Calu3 (cell line): ENCODE data around the gene SOX15. TPM values are rescaled to one million over a fixed set of nuclear protein-coding genes. Genes with fewer than 3 reads are reported as not detected.

ENCODE experiments used
- BruUV-seq: library from RNA; stranded (reverse); fragments of 400-500 nt; replicated peaks from 2 replicates; lab custom pipeline; 2021; lab: Mats Ljungman, UMichigan
- CTCF ChIA-PET: fragments of 300-600 bp; sonication (Branson Sonifier 250); formaldehyde crosslinking; loops from one replicate; lab custom pipeline; 2022; ENCODE audit warnings: antibody characterized with exemption; lab: Charles Lee
- DNase-seq: peaks from one replicate; pipeline ENCODE4 v3.0.0; 2022
- H3K27ac Mint-ChIP-seq: one replicate; pipeline ENCODE4 v1.8.0; 2022; ENCODE audit warnings: mixed read lengths; ENCODE audit not compliant: unreplicated experiment
- H3K27me3 Mint-ChIP-seq: one replicate; pipeline ENCODE4 v1.8.0; 2022; ENCODE audit warnings: mixed read lengths; ENCODE audit not compliant: unreplicated experiment
- H3K36me3 Mint-ChIP-seq: one replicate; pipeline ENCODE4 v1.8.0; 2022; ENCODE audit warnings: mild to moderate bottlenecking, moderate library complexity, mixed read lengths; ENCODE audit not compliant: insufficient read depth, unreplicated experiment
- H3K4me1 Mint-ChIP-seq: one replicate; pipeline ENCODE4 v1.8.0; 2022; ENCODE audit warnings: mild to moderate bottlenecking, low read depth, mixed read lengths; ENCODE audit not compliant: unreplicated experiment
- H3K4me3 Mint-ChIP-seq: one replicate; pipeline ENCODE4 v1.8.0; 2022; ENCODE audit warnings: mild to moderate bottlenecking, low read depth, moderate library complexity, mixed read lengths; ENCODE audit not compliant: unreplicated experiment
- H3K9me3 Mint-ChIP-seq: one replicate; pipeline ENCODE4 v1.8.0; 2022; ENCODE audit warnings: low read depth, mixed read lengths; ENCODE audit not compliant: unreplicated experiment
- intact Hi-C: fragments of 100-400 bp; cut with micrococcal nuclease; formaldehyde crosslinking; loops from one replicate; pipeline ENCODE4 v1.10.0; 2022; ENCODE audit not compliant: unreplicated experiment
- total RNA-seq: library from RNA; stranded (reverse); gene quantifications from 2 replicates; pipeline ENCODE4 v1.2.3, GENCODE V29; 2022
- TF ChIP-seq, protein P1 (sequence below): fragments of 200-600 bp; IDR thresholded peaks from one replicate; pipeline ENCODE4 v1.8.0; 2022; ENCODE audit warnings: antibody characterized with exemption; ENCODE audit not compliant: unreplicated experiment

SOX15 gene
- total RNA-seq, 1 experiment from 2014 or later: not detected

DNA sequence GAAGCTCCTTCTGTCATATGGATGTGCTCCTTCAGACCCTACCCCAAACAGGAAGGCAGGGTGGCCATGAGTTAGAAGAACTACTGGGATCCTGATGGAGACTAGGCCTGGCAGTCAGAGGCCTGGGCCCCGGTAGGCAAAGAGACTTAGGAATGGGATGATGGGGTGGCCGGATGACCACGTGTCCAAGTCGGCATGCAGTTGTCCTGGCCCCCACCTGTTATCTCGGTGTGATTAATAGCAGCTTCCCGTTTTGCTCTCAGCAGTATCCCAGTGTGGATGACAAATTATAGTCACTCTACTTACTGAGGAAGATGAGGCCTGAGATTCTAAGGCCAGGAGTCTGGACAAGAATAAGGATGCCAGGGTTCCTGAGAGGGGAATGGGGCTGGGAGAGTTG, 39.5 kb downstream of the SOX15 start:
- no peak for DNase-seq
- TF ChIP-seq, protein P1, sequence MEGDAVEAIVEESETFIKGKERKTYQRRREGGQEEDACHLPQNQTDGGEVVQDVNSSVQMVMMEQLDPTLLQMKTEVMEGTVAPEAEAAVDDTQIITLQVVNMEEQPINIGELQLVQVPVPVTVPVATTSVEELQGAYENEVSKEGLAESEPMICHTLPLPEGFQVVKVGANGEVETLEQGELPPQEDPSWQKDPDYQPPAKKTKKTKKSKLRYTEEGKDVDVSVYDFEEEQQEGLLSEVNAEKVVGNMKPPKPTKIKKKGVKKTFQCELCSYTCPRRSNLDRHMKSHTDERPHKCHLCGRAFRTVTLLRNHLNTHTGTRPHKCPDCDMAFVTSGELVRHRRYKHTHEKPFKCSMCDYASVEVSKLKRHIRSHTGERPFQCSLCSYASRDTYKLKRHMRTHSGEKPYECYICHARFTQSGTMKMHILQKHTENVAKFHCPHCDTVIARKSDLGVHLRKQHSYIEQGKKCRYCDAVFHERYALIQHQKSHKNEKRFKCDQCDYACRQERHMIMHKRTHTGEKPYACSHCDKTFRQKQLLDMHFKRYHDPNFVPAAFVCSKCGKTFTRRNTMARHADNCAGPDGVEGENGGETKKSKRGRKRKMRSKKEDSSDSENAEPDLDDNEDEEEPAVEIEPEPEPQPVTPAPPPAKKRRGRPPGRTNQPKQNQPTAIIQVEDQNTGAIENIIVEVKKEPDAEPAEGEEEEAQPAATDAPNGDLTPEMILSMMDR: no peak
- no peaks in the 10 kb centered on the region for H3K27me3 Mint-ChIP-seq
- intact Hi-C loops: no loop called here
- no peaks in the 10 kb centered on the region for H3K9me3 Mint-ChIP-seq
- H3K36me3 Mint-ChIP-seq: peaks cover 6% of the 10 kb centered on the region
- no peak overlapping the region for H3K4me3 Mint-ChIP-seq
- CTCF ChIA-PET: no interaction called here
- no TSS peak for BruUV-seq
- H3K4me1 Mint-ChIP-seq: peaks cover 19% of the 10 kb centered on the region
- no peak overlapping the region for H3K27ac Mint-ChIP-seq

DNA sequence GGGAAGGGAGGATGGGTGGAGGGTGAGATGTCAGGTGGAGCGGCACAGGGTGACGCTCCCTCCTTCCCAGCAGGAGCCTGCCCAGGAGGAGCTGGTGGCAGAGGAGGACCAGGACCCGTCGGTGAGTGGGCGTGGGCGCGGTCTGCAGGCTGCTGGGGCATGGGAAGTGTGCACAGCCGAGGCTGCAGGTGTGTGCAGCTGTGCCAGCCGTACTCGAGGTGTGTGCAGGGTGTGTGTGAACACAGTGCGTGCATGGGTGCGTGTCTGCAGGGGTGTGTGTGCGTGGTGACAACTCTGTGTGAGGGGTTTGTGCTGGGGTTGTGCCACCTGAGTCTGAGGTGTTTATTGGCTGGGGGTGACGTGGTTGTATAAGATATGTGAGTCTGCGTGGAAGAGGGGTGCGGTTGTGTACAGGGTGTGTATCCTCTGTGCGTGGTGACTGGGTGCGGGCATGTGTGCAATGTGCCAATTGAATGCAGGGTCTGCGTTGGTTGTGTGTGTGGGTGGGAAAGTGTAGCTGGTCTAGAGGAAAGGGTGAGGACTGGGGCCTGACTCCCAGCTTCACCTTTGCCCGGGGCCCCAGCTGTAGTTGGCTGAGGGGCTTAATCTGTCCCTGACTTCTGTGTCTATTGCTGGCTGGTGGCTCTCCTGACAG, 40.4 kb downstream of the SOX15 start:
- BruUV-seq: no TSS peak
- H3K4me1 Mint-ChIP-seq: peaks cover 16% of the 10 kb centered on the region
- no peaks in the 10 kb centered on the region for H3K9me3 Mint-ChIP-seq

DNA sequence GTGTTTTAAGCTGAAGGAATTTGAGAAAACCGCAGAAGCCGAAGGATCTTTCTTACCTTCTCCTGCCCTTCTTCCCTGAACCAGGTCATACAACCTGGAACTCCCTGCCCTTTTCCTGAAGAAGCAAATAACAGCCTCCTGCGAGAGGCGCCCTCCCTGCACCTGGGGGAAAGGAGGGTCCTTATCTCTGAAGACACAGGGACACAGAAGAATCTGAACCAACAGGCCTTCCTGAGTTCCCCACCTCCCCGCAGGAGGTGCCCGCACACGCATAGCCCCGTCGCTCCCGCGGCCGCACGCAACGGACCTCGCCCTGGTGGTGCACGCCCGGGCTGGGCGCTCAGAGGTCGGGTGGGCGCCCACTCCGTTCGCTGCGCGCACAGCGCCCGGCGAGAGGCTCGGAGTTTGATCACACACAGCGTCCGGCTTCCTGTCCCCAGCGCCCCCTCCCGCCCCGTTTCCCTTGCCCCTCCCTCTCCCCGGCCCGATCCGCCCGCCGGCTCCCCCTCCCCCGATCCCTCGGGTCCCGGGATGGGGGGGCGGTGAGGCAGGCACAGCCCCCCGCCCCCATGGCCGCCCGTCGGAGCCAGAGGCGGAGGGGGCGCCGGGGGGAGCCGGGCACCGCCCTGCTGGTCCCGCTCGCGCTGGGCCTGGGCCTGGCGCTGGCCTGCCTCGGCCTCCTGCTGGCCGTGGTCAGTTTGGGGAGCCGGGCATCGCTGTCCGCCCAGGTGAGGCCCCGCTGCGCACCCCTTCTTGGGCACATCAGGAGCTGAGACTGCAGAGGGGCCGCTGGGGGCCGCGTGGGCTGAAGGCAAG, 41.1 kb downstream of the SOX15 start, which contains the start of gene TNFSF12:
Gene TNFSF12, plus strand, starts transcription at position 474 of the 816 bp plus-strand sequence. Its CDS starts 96 bp downstream, at position 570.
- peak within 1 kb of the TSS; percentile 71 for H3K4me3 Mint-ChIP-seq
- intact Hi-C loops: no loop called here
- peaks cover 16% of the 10 kb centered on the region for H3K4me1 Mint-ChIP-seq
- no TSS peak for BruUV-seq
- no peaks in the 10 kb centered on the region for H3K9me3 Mint-ChIP-seq
- peak; percentile 16 for DNase-seq
- H3K27me3 Mint-ChIP-seq: no peaks in the 10 kb centered on the region
- peaks cover 6% of the 10 kb centered on the region for H3K36me3 Mint-ChIP-seq
- H3K27ac Mint-ChIP-seq: no peak within 1 kb of the TSS
- TF ChIP-seq, protein P1: peak; percentile 23
- CTCF ChIA-PET: interaction anchor here (1.5 kb wide), 1 partner anchor 9 kb away, joined by 4 read pairs; no protein-coding TSS in a partner anchor

More for the DNA sequence above, 40.4 kb downstream of the SOX15 start:
- no peak for DNase-seq
- H3K36me3 Mint-ChIP-seq: peaks cover 6% of the 10 kb centered on the region
- TF ChIP-seq, protein P1: no peak
- CTCF ChIA-PET: interaction anchor here (1.5 kb wide), 1 partner anchor 8 kb away, joined by 4 read pairs; no protein-coding TSS in a partner anchor
- H3K27ac Mint-ChIP-seq: no peak overlapping the region
- intact Hi-C loops: no loop called here
- no peaks in the 10 kb centered on the region for H3K27me3 Mint-ChIP-seq
- peak overlapping the region; percentile 71 for H3K4me3 Mint-ChIP-seq

DNA sequence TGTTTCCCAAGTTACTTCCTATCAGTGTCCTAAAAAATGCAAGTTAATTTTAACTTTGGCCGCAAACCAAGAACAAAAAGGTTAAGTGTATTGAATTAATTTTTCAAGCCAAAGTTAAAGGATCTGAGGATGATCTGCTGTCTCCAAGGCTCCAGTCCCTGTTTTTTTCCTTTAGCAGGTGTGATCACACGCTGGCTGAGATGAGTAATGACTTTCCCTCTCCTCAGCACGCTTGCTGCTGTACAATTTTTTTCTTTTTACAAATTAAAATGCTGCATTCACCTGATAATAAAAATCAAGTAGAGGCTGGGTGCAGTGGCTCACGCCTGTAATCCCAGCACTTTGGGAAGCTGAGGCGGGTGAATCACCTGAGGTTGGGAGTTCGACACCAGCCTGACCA, 45.0 kb downstream of the SOX15 start:
- intact Hi-C loops: no loop called here
- Mint-ChIP-seq H3K36me3 (no peaks in the 10 kb centered on the region), H3K9me3 (no peaks in the 10 kb centered on the region), H3K4me3 (no peak overlapping the region), H3K27ac (no peak overlapping the region), H3K27me3 (peaks cover 7% of the 10 kb centered on the region), H3K4me1 (peaks cover 9% of the 10 kb centered on the region)
- BruUV-seq: no TSS peak
- CTCF ChIA-PET: no interaction called here
- DNase-seq: no peak
- TF ChIP-seq, protein P1: no peak
